Measurements from ENCODE around the gene THSD4. TPM values are rescaled to one million over a fixed set of nuclear protein-coding genes. Genes with fewer than 3 reads are reported as not detected.

Gene THSD4
- total RNA-seq, 2 donors from 2014 or later = 0.08 TPM; not detected in 1

DNA sequence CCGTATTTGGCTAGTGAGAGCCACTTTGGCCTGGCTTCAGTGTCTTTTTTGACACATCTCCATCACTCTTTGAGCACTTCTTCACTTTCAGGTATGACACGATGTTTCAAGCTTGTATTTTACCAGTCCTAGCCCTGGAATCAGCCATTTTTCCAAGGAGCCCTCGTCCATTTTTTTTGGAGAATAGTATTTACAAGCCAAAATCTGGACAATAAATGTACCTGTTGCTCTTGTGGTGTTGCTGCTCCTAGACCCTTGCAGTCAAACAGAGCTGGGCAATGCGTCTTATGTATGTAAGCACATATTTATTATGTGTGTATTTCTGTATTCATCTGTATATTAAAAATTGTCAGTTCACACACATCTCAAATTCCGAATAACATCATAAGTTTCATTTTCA, 231.2 kb downstream of the THSD4 start:
- H3K27me3 Mint-ChIP-seq = peaks cover 24% of the 10 kb centered on the region
- no peaks in the 10 kb centered on the region for H3K4me1 Mint-ChIP-seq
- H3K27ac Mint-ChIP-seq = no peak overlapping the region
- H3K9me3 Mint-ChIP-seq = no peaks in the 10 kb centered on the region
- ATAC-seq (replicated peaks) = no peak
- no peaks in the 10 kb centered on the region for H3K36me3 Mint-ChIP-seq (ENCODE audit: low read depth)
- no peak overlapping the region for H3K4me3 Mint-ChIP-seq

DNA sequence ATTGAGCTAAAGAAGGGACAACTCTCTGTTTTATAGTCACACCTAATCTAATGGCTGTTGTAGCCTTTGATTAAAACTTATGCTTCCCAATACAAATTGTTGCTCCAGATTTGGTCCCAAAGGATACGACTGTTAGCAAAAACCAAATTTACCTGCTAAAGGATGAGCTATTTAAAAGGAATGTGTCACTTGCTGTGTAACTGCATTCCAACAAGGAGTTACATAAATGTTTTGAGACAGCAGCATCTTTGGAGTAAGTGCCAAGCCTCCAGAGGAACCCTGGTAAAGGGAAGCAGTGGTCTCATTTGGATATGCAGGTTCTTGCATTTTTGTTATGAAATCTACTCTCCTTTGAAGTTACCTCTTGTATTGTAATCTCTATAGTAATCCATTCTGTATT, 233.3 kb downstream of the THSD4 start:
- ATAC-seq (replicated peaks) = no peak
- Mint-ChIP-seq H3K27me3 (peaks cover 26% of the 10 kb centered on the region), H3K36me3 (ENCODE audit: low read depth) (no peaks in the 10 kb centered on the region), H3K9me3 (no peaks in the 10 kb centered on the region), H3K4me3 (no peak overlapping the region), H3K4me1 (no peaks in the 10 kb centered on the region), H3K27ac (no peak overlapping the region)

DNA sequence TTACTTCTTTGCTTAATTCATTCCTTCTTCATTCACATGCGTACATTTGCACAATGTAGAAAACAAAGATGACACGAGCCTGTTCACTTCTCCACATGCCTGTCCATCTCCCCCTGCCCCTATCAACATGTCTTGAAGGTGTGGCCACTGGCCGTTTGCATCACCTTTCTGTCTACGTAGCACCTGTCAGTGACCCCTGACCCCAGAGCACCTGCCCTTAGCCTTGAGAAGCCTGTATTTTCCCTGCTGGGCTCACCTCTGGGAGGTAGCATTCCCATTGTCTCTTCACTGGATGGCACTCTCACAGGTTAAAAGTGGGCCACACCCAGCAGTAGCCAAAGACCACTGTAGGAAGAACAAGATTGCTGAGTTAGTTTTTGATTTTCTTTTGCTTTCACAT, 234.1 kb downstream of the THSD4 start:
- Mint-ChIP-seq H3K4me1 (no peaks in the 10 kb centered on the region), H3K36me3 (ENCODE audit: low read depth) (no peaks in the 10 kb centered on the region), H3K4me3 (no peak overlapping the region), H3K27me3 (peaks cover 26% of the 10 kb centered on the region), H3K27ac (no peak overlapping the region), H3K9me3 (no peaks in the 10 kb centered on the region)
- ATAC-seq (replicated peaks) = no peak

DNA sequence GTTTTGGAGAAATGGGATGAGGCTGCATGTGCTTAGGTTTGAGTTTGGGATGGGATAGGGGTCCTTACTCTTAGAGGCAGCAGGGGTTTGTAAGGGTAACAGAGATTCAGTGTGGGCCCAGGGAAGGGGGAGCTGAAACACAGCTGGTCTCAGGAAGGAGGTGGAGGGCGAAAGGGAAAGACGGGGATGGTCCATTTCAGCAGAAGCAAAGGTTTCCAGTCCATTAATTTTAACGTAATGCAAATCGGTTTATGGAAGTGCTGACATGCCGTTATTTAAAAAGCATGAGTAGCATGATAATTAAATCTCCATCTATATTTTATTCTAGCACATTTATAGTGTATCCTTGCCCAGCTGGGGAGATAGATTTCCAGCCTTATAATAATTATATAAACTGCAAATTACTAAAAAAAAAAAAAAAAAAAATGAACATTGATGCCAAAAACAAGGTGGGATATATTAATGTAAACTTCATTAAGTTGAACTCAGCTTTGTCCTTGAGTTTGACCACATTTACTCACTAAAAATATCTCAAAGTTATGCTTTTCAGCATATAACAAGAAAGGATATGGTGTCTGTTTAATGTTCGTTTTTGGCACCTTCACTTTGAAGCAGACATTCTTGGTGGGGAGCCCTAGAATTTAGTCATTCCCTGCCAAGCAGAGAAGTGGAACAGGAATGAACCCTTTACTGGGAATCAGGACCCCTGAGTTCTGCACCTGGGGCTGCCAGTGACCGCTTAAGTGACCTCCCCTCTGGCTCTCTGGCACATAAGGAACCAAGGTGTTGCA, 234.7 kb downstream of the THSD4 start:
- Mint-ChIP-seq H3K4me1 (no peaks in the 10 kb centered on the region), H3K27ac (no peak overlapping the region), H3K4me3 (no peak overlapping the region), H3K9me3 (no peaks in the 10 kb centered on the region), H3K27me3 (peaks cover 22% of the 10 kb centered on the region), H3K36me3 (ENCODE audit: low read depth) (no peaks in the 10 kb centered on the region)
- ATAC-seq (replicated peaks) = no peak

DNA sequence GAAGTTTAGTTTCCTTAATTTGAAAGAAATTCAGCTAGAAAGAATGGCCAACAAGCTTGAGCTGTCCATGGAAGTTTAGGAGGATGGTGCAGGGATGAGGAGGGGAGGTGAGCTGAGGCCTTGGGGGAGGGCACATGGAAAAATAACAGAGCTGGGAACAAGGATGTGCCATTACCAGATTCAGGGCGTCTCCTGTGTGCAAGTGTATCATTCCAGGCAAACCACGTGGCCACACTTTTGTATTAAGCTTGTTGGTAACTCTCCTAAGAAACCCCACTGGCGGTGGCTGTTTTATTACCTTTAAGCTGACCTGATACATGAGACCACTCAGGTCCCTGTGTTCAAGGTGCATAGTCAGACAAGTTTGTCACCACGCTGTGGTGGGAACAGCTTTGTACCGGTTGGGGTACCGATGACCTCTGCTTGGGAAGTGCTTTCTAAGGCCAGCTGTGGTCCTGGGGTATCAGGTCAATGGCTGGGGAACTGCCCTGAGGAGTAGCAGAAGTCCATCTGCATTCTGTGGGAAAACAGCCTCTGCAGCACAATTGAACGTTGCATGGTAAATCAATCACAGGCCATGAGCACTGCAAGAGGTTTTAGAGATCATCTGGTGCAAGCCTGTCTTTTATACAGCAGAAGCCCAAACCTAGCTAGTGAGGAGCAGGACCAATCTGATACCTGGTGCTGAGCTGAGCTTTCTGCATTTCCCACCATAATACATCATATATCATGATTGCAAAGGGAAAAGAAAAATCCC, 235.5 kb downstream of the THSD4 start:
- H3K27ac Mint-ChIP-seq = no peak overlapping the region
- ATAC-seq (replicated peaks) = no peak
- H3K4me3 Mint-ChIP-seq = no peak overlapping the region
- no peaks in the 10 kb centered on the region for H3K36me3 Mint-ChIP-seq (ENCODE audit: low read depth)
- H3K27me3 Mint-ChIP-seq = peaks cover 21% of the 10 kb centered on the region
- H3K9me3 Mint-ChIP-seq = no peaks in the 10 kb centered on the region
- no peaks in the 10 kb centered on the region for H3K4me1 Mint-ChIP-seq

DNA sequence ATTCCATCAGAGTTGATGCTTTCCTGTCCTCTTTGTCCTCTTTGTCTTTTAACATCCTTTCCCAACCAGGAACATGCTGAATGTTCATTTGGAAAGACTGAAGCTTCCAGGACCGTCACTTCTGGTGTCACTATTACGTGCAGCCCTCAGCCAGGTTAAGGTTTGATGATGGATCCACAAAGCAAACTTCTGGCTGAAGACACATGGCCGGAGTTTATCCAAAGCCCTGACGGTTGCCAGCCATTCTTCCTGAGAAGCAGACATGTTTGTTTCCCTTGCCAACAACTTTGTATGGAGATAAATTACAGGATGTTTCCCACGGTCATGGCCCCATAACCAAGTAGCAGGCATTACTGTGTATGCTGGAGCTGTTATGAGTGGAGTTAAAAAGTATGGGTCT, 236.9 kb downstream of the THSD4 start:
- Mint-ChIP-seq H3K36me3 (ENCODE audit: low read depth) (no peaks in the 10 kb centered on the region), H3K9me3 (peaks cover 3% of the 10 kb centered on the region), H3K4me3 (no peak overlapping the region), H3K27me3 (peaks cover 25% of the 10 kb centered on the region), H3K4me1 (no peaks in the 10 kb centered on the region), H3K27ac (no peak overlapping the region)
- no peak for ATAC-seq (replicated peaks)

DNA sequence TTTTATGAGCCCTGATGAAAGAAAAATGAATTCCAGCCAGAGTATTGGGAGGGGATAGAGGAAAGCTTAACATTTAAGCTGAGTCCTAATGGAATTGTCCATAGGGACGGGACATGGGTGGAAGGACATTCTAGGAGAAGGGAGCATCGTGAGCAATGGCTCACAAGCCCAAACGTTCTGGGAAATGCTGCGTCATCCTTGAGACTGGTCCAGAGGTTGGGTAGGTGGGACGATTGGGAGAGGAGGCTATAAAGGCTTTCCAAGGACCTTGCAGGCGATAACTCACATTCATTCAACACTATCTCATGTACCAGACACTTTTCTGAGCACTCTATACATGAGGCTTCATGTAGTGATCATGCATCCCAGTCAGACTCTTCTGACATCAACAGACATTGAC, 237.5 kb downstream of the THSD4 start:
- Mint-ChIP-seq H3K4me1 (no peaks in the 10 kb centered on the region), H3K27me3 (peaks cover 23% of the 10 kb centered on the region), H3K4me3 (no peak overlapping the region), H3K36me3 (ENCODE audit: low read depth) (no peaks in the 10 kb centered on the region), H3K9me3 (peaks cover 3% of the 10 kb centered on the region), H3K27ac (no peak overlapping the region)
- ATAC-seq (replicated peaks) = no peak

DNA sequence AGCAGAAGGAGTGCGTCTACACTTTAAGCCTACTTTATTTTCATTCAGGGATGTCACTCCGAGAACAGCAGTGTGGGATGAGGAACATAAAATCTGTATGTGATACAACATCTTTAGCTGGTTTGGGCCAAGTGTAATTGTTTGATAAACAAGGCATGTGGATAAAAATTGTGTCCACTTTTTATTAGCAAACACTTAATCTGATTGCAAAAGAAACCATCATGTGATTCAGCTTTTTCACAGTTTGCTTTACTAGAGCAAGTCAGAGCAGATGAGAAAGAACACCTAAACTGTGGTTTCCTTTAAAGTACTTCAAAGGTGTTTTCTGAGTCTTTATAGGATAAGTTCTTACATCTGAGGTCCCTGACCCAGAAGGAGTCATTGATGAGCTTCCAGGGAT, 237.9 kb downstream of the THSD4 start:
- H3K27me3 Mint-ChIP-seq = peaks cover 20% of the 10 kb centered on the region
- peaks cover 3% of the 10 kb centered on the region for H3K9me3 Mint-ChIP-seq
- H3K27ac Mint-ChIP-seq = no peak overlapping the region
- H3K36me3 Mint-ChIP-seq (ENCODE audit: low read depth) = no peaks in the 10 kb centered on the region
- no peak for ATAC-seq (replicated peaks)
- H3K4me3 Mint-ChIP-seq = no peak overlapping the region
- H3K4me1 Mint-ChIP-seq = no peaks in the 10 kb centered on the region

DNA sequence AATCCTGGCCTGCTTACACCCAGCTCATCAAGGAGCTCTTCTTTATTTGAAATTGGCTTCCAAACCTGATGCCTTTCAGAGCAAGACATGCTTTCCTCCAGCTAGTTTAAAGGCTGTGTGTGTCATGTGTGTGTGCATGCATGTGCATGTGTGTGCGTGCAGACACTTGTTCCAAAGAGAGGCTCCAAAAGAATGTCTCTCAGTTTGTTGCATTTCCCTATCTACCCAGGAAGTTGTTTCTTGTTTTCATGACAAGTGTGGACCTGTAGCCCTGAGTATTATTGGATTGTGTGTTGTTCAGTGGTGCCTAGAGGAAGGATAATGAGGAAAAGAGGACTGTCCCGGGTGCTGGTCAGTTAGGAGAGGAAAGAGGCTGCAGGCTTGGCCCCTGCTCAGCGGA, 240.0 kb downstream of the THSD4 start:
- ATAC-seq (replicated peaks) = no peak
- no peaks in the 10 kb centered on the region for H3K4me1 Mint-ChIP-seq
- H3K4me3 Mint-ChIP-seq = no peak overlapping the region
- peaks cover 3% of the 10 kb centered on the region for H3K9me3 Mint-ChIP-seq
- H3K27me3 Mint-ChIP-seq = peaks cover 10% of the 10 kb centered on the region
- H3K27ac Mint-ChIP-seq = no peak overlapping the region
- no peaks in the 10 kb centered on the region for H3K36me3 Mint-ChIP-seq (ENCODE audit: low read depth)

DNA sequence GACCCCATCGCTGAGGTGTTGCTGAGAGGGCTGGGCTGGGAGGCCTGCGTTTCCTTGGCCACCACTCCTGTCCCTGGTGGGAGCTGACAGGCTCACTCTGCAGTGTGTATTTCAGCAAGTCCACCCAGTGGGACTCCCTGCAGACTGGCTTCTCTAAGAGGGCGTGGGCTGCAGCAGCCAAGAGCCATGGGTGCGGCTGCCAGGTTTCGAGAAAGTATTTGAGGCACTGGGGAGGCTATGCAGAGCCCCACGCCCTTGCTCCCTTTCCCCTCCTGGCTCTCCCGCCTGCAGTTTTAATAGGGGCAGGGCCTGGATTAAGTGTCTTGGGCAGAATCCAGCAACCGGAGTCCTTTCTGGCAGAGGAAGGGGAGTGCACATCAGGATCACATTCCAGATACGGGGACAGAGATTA, 242.1 kb downstream of the THSD4 start:
- Mint-ChIP-seq H3K27ac (no peak overlapping the region), H3K9me3 (peaks cover 9% of the 10 kb centered on the region), H3K4me1 (no peaks in the 10 kb centered on the region), H3K4me3 (no peak overlapping the region), H3K27me3 (peaks cover 7% of the 10 kb centered on the region), H3K36me3 (ENCODE audit: low read depth) (no peaks in the 10 kb centered on the region)
- no peak for ATAC-seq (replicated peaks)

DNA sequence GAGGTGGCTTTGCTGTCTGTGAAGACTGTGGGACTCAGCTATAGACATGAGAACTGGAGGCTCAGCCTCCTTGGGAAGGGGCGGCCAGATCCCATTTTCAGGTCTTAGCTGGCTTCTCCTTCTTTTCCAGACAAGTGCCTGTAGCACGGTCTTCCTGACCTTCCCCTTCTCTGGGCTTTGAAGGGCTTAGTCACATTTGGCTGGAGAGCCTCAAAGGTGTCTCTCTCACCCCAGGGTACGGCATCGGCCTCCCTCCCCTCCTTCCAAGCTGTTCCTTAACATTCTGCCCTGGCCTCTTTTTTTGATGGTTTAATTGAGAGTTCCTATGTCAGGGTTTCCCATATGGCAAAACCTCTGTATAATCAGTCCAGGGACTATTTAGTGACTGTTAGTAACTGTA, 242.7 kb downstream of the THSD4 start:
- ATAC-seq (replicated peaks) = no peak
- peaks cover 7% of the 10 kb centered on the region for H3K27me3 Mint-ChIP-seq
- no peak overlapping the region for H3K4me3 Mint-ChIP-seq
- H3K36me3 Mint-ChIP-seq (ENCODE audit: low read depth) = no peaks in the 10 kb centered on the region
- H3K27ac Mint-ChIP-seq = no peak overlapping the region
- H3K9me3 Mint-ChIP-seq = peaks cover 9% of the 10 kb centered on the region
- no peaks in the 10 kb centered on the region for H3K4me1 Mint-ChIP-seq

DNA sequence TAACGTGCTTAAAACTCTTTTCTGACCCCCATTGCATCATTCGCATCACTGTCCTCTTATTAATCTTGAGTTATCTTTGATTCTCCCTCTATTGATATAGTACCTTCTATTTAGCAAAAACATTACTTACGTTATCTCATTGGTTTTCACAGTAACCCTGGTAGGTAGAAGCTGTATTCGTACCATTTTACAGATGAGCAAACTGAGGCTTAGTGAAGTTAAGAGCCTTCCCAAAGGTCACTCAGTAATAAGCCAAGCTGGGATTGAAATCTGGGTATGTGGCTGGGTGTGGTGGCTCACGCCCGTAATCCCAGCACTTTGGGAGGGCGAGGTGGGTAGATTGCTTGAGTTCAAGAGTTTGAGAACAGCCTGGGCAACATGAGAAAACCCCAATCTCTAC, 244.0 kb downstream of the THSD4 start:
- no peak for ATAC-seq (replicated peaks)
- peaks cover 9% of the 10 kb centered on the region for H3K9me3 Mint-ChIP-seq
- no peaks in the 10 kb centered on the region for H3K36me3 Mint-ChIP-seq (ENCODE audit: low read depth)
- peaks cover 7% of the 10 kb centered on the region for H3K27me3 Mint-ChIP-seq
- H3K4me3 Mint-ChIP-seq = no peak overlapping the region
- no peaks in the 10 kb centered on the region for H3K4me1 Mint-ChIP-seq
- H3K27ac Mint-ChIP-seq = no peak overlapping the region

DNA sequence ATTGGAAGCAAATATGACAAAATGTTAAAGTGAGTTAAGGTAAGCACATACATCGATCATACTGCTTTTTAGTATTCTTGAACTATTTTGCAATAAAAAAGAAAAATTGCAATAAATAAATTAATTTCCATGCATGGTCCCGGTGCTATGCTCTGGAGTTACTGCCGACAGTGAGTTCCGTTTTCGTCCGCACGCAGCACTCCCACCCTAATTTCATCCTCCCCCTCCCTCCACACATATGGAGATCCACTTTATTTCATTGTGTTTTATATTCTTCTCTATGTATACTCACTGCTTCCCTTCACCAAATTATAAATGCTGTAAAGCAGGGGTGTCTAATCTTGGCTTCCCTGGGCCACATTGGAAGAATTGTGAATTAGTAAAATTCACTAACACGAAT, 247.3 kb downstream of the THSD4 start:
- peaks cover 3% of the 10 kb centered on the region for H3K27me3 Mint-ChIP-seq
- H3K27ac Mint-ChIP-seq = no peak overlapping the region
- H3K4me3 Mint-ChIP-seq = no peak overlapping the region
- peaks cover 6% of the 10 kb centered on the region for H3K9me3 Mint-ChIP-seq
- H3K4me1 Mint-ChIP-seq = no peaks in the 10 kb centered on the region
- no peak for ATAC-seq (replicated peaks)
- no peaks in the 10 kb centered on the region for H3K36me3 Mint-ChIP-seq (ENCODE audit: low read depth)

DNA sequence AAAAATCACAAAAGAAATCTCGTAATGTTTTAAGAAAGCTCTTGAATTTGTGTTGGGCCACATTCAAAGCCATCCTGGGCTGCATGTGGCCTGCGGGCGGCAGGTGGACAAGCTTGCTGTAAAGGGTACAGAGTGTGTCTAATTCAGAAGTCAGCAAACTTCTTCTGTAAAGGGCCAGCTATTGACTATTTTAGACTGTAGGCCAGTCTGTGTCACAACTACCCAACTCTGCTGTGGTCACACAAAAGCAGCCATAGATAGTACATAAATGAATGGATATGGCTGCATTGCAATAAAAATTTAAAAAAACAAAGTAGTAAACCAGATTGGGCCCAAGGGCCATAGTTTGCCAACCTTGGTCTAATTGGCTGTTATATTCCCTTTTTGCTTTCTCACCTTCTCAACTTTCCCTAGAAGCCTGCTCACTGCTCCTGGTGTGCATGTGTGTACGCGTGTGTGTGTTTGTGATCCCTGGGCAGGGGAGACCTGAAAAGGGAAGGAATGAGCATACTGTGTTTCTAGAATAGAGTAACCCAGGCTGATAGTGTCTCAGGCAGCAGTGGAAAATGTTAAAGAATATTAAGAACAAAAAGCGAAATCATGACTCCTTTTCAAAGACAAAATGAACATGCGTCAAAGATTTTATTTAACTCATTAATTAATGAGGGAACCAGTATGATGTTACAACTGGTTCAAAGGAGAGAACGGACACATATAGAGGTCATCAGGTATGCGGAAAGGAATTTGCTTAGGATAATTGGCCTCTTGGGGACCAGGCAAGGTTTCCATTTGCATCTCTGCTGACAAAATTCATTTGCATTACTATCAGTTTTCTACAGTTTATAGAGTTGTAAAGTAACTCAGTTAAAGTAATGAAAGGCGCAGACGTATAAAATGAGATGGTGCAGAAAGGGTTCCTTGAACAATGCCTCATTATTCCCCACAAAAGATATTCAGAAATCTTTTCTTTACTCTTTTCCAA, 248.0 kb downstream of the THSD4 start:
- peaks cover 6% of the 10 kb centered on the region for H3K9me3 Mint-ChIP-seq
- H3K27ac Mint-ChIP-seq = no peak overlapping the region
- peaks cover 3% of the 10 kb centered on the region for H3K27me3 Mint-ChIP-seq
- H3K36me3 Mint-ChIP-seq (ENCODE audit: low read depth) = no peaks in the 10 kb centered on the region
- ATAC-seq (replicated peaks) = no peak
- H3K4me1 Mint-ChIP-seq = no peaks in the 10 kb centered on the region
- no peak overlapping the region for H3K4me3 Mint-ChIP-seq

Data from activated T-helper 17 cell treated with anti-CD3 and anti-CD28 coated beads, Interleukin-2, amount 50 U/mL, for 72 hours (primary cell).